GM23338 (cell line): ENCODE results near the gene HSPB8. TPM values are rescaled to one million over a fixed set of nuclear protein-coding genes. Genes with fewer than 3 reads are reported as not detected.

Experiments used
- ATAC-seq: fragments of 200-7000 bp; cut with Tn5 transposase; 3 replicates; pipeline ENCODE4 v1.9.1; 2020
- DNase-seq: peaks from one replicate; pipeline ENCODE4 v3.0.0-alpha.2; 2015; ENCODE audit warnings: low spot score
- H2AFZ ChIP-seq: fragments of 200-600 bp; sonication (generic); 2 replicates; pipeline ENCODE4 v1.8.0; 2016; ENCODE audit warnings: antibody characterized with exemption, mild to moderate bottlenecking, moderate library complexity
- H3F3A ChIP-seq: fragments of 200-600 bp; sonication (generic); replicated peaks from 2 replicates; pipeline ENCODE4 v1.8.0; 2017; ENCODE audit warnings: antibody characterized with exemption, mixed run types, low read depth
- H3K27ac ChIP-seq: fragments of 200-600 bp; sonication (generic); 2 replicates; pipeline ENCODE4 v1.6.1; 2016; ENCODE audit warnings: low read depth
- H3K27me3 ChIP-seq: fragments of 200-600 bp; sonication (generic); 2 replicates; pipeline ENCODE4 v1.8.0; 2016; ENCODE audit warnings: mild to moderate bottlenecking, mixed run types, moderate library complexity; ENCODE audit not compliant: insufficient read depth
- H3K36me3 ChIP-seq: fragments of 200-600 bp; sonication (generic); 2 replicates; pipeline ENCODE4 v1.8.0; 2016; ENCODE audit warnings: mild to moderate bottlenecking; ENCODE audit not compliant: insufficient read depth
- H3K4me1 ChIP-seq: fragments of 200-600 bp; sonication (generic); 2 replicates; pipeline ENCODE4 v1.8.0; 2016; ENCODE audit warnings: mild to moderate bottlenecking, moderate library complexity; ENCODE audit not compliant: insufficient read depth
- H3K4me2 ChIP-seq: fragments of 200-600 bp; sonication (generic); 2 replicates; pipeline ENCODE4 v1.7.1; 2017; ENCODE audit warnings: mixed run types
- H3K4me3 ChIP-seq: fragments of 200-600 bp; sonication (generic); 2 replicates; pipeline ENCODE4 v1.6.1; 2016; ENCODE audit warnings: mixed run types
- H3K79me2 ChIP-seq: fragments of 200-600 bp; sonication (generic); replicated peaks from 2 replicates; pipeline ENCODE4 v1.8.0; 2017; ENCODE audit warnings: mild to moderate bottlenecking; ENCODE audit not compliant: insufficient read depth
- H3K9me2 ChIP-seq: fragments of 200-600 bp; sonication (generic); 2 replicates; pipeline ENCODE4 v1.8.0; 2017; ENCODE audit not compliant: insufficient read depth
- H4K20me1 ChIP-seq: fragments of 200-600 bp; sonication (generic); replicated peaks from 2 replicates; pipeline ENCODE4 v1.8.0; 2017; ENCODE audit warnings: mild to moderate bottlenecking; ENCODE audit not compliant: insufficient read depth
- H3K27ac Mint-ChIP-seq: 2 replicates; pipeline ENCODE4 v1.8.0; 2020; ENCODE audit warnings: inconsistent platforms, mild to moderate bottlenecking, moderate library complexity, mixed read lengths
- H3K27me3 Mint-ChIP-seq: 3 replicates; pipeline ENCODE4 v1.8.0; 2022; ENCODE audit warnings: low read depth, mild to moderate bottlenecking, moderate library complexity, mixed read lengths, inconsistent platforms; ENCODE audit not compliant: insufficient read depth, poor library complexity
- H3K36me3 Mint-ChIP-seq: 3 replicates; pipeline ENCODE4 v1.8.0; 2021; ENCODE audit warnings: low read depth, mild to moderate bottlenecking, inconsistent platforms, moderate library complexity, mixed read lengths
- H3K4me1 Mint-ChIP-seq: 3 replicates; pipeline ENCODE4 v1.8.0; 2020; ENCODE audit warnings: mild to moderate bottlenecking, inconsistent platforms, mixed read lengths
- H3K4me3 Mint-ChIP-seq: 3 replicates; pipeline ENCODE4 v1.8.0; 2021; ENCODE audit warnings: moderate library complexity, mild to moderate bottlenecking, inconsistent platforms, mixed read lengths
- H3K9me3 Mint-ChIP-seq: 3 replicates; pipeline ENCODE4 v1.8.0; 2020; ENCODE audit warnings: moderate library complexity, mild to moderate bottlenecking, inconsistent platforms, mixed read lengths
- CREB1 ChIP-seq: fragments of 250-450 bp; sonication (Bioruptor Pico); IDR thresholded peaks from 2 replicates; pipeline ENCODE4 v1.5.0; 2020; ENCODE audit warnings: low read depth, mild to moderate bottlenecking, moderate library complexity
- EZH2 ChIP-seq: fragments of 200-600 bp; sonication (generic); IDR thresholded peaks from one replicate; pipeline ENCODE4 v1.8.0; 2017; ENCODE audit warnings: antibody characterized with exemption, mild to moderate bottlenecking, low read depth; ENCODE audit not compliant: unreplicated experiment
- EZH2phosphoT487 ChIP-seq: fragments of 200-600 bp; sonication (generic); IDR thresholded peaks from one replicate; pipeline ENCODE4 v1.8.1; 2018; ENCODE audit warnings: antibody characterized with exemption; ENCODE audit not compliant: unreplicated experiment
- JUNB ChIP-seq: IDR thresholded peaks from one replicate; pipeline ENCODE4 v1.6.1; 2016; ENCODE audit warnings: antibody characterized with exemption; ENCODE audit not compliant: unreplicated experiment
- NANOG ChIP-seq: IDR thresholded peaks from 2 replicates; pipeline ENCODE4 v1.6.1; 2016; ENCODE audit warnings: antibody characterized with exemption, borderline replicate concordance
- POLR2AphosphoS5 ChIP-seq: IDR thresholded peaks from 2 replicates; pipeline ENCODE4 v1.6.1; 2016; ENCODE audit warnings: antibody characterized with exemption, low read depth
- STAT1 ChIP-seq: IDR thresholded peaks from one replicate; pipeline ENCODE4 v1.6.1; 2016; ENCODE audit warnings: antibody characterized with exemption; ENCODE audit not compliant: unreplicated experiment
- ZNF114 ChIP-seq: fragments of 250-450 bp; sonication (Bioruptor Pico); IDR thresholded peaks from 2 replicates; pipeline ENCODE4 v1.5.0; 2020; ENCODE audit warnings: mild to moderate bottlenecking, moderate library complexity
- ZNF331 ChIP-seq: fragments of 250-450 bp; sonication (Bioruptor Pico); IDR thresholded peaks from 2 replicates; pipeline ENCODE4 v1.5.0; 2020; ENCODE audit warnings: low read depth, mild to moderate bottlenecking, moderate library complexity
- polyA plus RNA-seq: library from polyadenylated mRNA; unstranded; fragments of >200 nt; fragmentation: Nextera tagmentation; extraction: Ambion mirVana; gene quantifications from 2 replicates; pipeline ENCODE4 v1.2.1, GENCODE V29; 2016
- total RNA-seq: library from RNA; depleted of rRNA; stranded (reverse); fragments of >200 nt; shearing (Covaris generic); gene quantifications from 2 replicates; pipeline ENCODE4 v1.2.3, GENCODE V29; 2014
- TF ChIP-seq, protein P1 (sequence below): IDR thresholded peaks from one replicate; pipeline ENCODE4 v1.6.1; 2018; ENCODE audit warnings: antibody characterized with exemption; ENCODE audit not compliant: unreplicated experiment

HSPB8 gene
- total and polyA plus RNA-seq, 2 experiments from 2014 or later = 3.5 to 4.8 TPM

DNA sequence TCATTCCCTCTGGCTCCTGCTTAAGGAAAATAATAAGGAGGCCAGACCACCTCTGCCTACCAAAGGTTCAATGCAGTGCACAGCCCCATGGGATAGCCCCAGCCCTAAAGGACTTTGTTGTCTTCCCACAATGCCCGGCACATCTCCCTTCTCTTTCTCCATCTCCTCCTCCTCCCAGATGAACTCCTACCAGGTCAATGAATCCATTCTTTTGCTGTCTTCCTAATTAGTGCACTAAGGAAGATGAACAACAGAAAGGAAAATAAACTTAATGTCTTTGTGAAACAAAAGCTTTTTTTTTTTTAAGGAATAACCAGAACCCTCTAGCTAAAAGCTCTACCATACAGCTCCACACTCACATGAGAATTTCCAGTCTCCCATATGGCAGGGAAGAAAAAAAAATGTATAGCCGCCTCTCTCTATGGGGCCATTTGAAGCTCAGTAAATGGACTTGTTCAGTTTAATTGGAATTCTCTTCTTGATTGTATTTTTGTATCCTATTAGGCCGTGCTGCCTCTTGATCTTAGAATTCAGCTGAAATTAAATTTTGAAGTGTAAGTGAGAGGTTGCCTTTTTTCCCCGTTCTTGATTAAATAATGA lies 41.8 kb upstream of the HSPB8 start (continued):
- TF ChIP-seq, protein P1, sequence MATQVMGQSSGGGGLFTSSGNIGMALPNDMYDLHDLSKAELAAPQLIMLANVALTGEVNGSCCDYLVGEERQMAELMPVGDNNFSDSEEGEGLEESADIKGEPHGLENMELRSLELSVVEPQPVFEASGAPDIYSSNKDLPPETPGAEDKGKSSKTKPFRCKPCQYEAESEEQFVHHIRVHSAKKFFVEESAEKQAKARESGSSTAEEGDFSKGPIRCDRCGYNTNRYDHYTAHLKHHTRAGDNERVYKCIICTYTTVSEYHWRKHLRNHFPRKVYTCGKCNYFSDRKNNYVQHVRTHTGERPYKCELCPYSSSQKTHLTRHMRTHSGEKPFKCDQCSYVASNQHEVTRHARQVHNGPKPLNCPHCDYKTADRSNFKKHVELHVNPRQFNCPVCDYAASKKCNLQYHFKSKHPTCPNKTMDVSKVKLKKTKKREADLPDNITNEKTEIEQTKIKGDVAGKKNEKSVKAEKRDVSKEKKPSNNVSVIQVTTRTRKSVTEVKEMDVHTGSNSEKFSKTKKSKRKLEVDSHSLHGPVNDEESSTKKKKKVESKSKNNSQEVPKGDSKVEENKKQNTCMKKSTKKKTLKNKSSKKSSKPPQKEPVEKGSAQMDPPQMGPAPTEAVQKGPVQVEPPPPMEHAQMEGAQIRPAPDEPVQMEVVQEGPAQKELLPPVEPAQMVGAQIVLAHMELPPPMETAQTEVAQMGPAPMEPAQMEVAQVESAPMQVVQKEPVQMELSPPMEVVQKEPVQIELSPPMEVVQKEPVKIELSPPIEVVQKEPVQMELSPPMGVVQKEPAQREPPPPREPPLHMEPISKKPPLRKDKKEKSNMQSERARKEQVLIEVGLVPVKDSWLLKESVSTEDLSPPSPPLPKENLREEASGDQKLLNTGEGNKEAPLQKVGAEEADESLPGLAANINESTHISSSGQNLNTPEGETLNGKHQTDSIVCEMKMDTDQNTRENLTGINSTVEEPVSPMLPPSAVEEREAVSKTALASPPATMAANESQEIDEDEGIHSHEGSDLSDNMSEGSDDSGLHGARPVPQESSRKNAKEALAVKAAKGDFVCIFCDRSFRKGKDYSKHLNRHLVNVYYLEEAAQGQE = no peak
- TF ChIP-seq EZH2 = no peak
- no peak for TF ChIP-seq POLR2AphosphoS5
- no peak for TF ChIP-seq EZH2phosphoT487
- TF ChIP-seq ZNF331 (CRISPR knock-in tag) = no peak
- no peak for TF ChIP-seq JUNB
- TF ChIP-seq NANOG = no peak

DNA sequence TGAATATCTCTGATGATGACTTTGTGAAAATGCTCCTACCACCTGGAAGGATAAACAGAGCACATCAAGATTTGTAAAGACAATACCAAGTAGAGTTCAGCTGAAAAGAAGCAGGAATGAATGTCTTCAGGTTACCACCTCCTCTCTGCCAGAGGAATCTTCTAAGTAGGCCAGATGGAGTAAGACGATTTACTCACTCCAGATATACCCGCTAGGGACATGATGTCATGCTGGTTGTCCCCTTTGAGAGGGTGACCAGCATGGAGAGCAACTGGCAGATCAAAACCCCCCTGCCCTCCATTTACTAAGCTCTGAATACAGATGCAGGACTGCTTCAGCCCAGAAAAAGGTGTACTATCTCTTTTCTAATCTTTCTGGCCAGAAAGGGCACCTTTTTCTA lies 39.3 kb upstream of the HSPB8 start:
- Mint-ChIP-seq H3K36me3 (peaks cover 45% of the 10 kb centered on the region), H3K27me3 (peaks cover 6% of the 10 kb centered on the region), H3K27ac (no peak overlapping the region), H3K4me1 (peaks cover 4% of the 10 kb centered on the region; the same call in 1 of the 3 replicates), H3K9me3 (no peaks in the 10 kb centered on the region), H3K4me3 (no peak overlapping the region)
- ATAC-seq (no peak), DNase-seq (no peak)
- Histone ChIP-seq H3K27ac (no peak overlapping the region), H3K36me3 (no peaks in the 10 kb centered on the region), H3K9me2 (no peaks in the 10 kb centered on the region), H2AFZ (no peak overlapping the region), H4K20me1 (no peaks in the 10 kb centered on the region), H3K27me3 (no peaks in the 10 kb centered on the region), H3K4me2 (no peak overlapping the region), H3K79me2 (no peaks in the 10 kb centered on the region), H3K4me3 (no peak overlapping the region), H3F3A (no peaks in the 10 kb centered on the region), H3K4me1 (no peaks in the 10 kb centered on the region)
- TF ChIP-seq CREB1 (no peak), JUNB (no peak), EZH2 (no peak), EZH2phosphoT487 (no peak), STAT1 (no peak), ZNF114 (CRISPR knock-in tag) (no peak), POLR2AphosphoS5 (no peak)
- TF ChIP-seq, protein P1 = no peak
